ENCODE results near the gene TMEM101. TPM values are rescaled to one million over a fixed set of nuclear protein-coding genes. Genes with fewer than 3 reads are reported as not detected.

Gene TMEM101
- total and polyA plus RNA-seq, 2 of the 13 experiments (the other 11 are each of a cell fraction or from before 2014, with no cell fraction given) = 72.0 to 100 TPM

DNA sequence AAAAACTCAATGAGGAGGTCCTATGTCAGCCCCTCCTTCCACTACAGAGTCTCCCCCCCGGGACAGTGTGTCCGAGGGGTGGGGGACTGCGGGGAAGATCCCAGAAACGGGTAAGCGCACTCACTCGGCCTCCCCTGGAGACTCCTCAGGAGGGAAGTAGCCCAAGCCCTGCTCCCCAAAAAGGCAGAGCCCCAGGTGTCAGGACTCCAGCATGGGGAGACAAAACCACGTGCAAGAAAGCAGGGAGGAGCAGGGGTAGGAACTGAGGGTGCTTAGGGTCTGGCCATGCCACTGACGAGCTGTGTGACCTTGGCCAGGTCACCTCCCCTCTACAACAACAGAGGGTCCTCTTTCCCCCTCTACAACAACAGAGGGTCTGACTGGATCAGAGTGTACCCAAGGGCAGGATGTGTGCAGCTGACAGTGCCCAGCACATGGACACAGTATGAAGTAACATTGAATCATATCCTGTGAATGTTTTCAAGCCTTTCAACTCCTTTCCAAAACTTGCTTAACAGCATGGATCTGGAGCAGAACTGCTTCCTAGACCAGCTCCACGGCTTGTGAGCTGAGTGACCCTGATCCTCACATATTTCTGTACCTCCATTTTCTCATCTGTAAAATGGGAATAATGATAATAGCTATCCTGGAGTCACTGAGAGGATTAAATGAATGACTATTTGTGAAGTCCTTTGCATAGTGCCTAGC lies 12.5 kb downstream of the TMEM101 start (continued):
- TF ChIP-seq, protein P1, sequence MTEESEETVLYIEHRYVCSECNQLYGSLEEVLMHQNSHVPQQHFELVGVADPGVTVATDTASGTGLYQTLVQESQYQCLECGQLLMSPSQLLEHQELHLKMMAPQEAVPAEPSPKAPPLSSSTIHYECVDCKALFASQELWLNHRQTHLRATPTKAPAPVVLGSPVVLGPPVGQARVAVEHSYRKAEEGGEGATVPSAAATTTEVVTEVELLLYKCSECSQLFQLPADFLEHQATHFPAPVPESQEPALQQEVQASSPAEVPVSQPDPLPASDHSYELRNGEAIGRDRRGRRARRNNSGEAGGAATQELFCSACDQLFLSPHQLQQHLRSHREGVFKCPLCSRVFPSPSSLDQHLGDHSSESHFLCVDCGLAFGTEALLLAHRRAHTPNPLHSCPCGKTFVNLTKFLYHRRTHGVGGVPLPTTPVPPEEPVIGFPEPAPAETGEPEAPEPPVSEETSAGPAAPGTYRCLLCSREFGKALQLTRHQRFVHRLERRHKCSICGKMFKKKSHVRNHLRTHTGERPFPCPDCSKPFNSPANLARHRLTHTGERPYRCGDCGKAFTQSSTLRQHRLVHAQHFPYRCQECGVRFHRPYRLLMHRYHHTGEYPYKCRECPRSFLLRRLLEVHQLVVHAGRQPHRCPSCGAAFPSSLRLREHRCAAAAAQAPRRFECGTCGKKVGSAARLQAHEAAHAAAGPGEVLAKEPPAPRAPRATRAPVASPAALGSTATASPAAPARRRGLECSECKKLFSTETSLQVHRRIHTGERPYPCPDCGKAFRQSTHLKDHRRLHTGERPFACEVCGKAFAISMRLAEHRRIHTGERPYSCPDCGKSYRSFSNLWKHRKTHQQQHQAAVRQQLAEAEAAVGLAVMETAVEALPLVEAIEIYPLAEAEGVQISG (CRISPR knock-in tag; IDR thresholded peaks at IDR 0.05) = peak; percentile 12; the same call in 1 of the 2 replicates
- 0 out of 2 replicates have a peak, but pooled peaks have one; percentile 22 for TF ChIP-seq TSC22D2 (CRISPR knock-in tag; IDR thresholded peaks at IDR 0.05; ENCODE audit: borderline replicate concordance)
- TF ChIP-seq MEF2D (CRISPR knock-in tag; IDR thresholded peaks at IDR 0.05) = peak; percentile 73
- TF ChIP-seq ZNF558 (CRISPR knock-in tag; IDR thresholded peaks at IDR 0.05; ENCODE audit: borderline replicate concordance) = 0 out of 2 replicates have a peak, but pooled peaks have one; percentile 34
- no peak for TF ChIP-seq NONO (IDR thresholded peaks at IDR 0.05)
- 0 out of 2 replicates have a peak, but pooled peaks have one; percentile 46 for TF ChIP-seq NONO (CRISPR knock-in tag; conservative IDR thresholded peaks at IDR 0.05)
- TF ChIP-seq MAZ (IDR thresholded peaks at IDR 0.05; ENCODE audit: borderline replicate concordance, low read depth, low read length) = 0 out of 2 replicates have a peak, but pooled peaks have one; percentile 41
- TF ChIP-seq MAZ (CRISPR knock-in tag; IDR thresholded peaks at IDR 0.05; ENCODE audit: low read depth) = peak; percentile 50; the same call in 1 of the 2 replicates
- TF ChIP-seq PHF8 (CRISPR knock-in tag; IDR thresholded peaks at IDR 0.05) = peak; percentile 19; the same call in 1 of the 2 replicates
- no peak for TF ChIP-seq CCAR2 (optimal IDR thresholded peaks at IDR 0.05; ENCODE audit: low read depth, low read length)
- peak; percentile 76; the same call in 1 of the 2 replicates for TF ChIP-seq ESRRA (CRISPR knock-in tag; IDR thresholded peaks at IDR 0.05; ENCODE audit: low read depth)
- TF ChIP-seq, protein P2, sequence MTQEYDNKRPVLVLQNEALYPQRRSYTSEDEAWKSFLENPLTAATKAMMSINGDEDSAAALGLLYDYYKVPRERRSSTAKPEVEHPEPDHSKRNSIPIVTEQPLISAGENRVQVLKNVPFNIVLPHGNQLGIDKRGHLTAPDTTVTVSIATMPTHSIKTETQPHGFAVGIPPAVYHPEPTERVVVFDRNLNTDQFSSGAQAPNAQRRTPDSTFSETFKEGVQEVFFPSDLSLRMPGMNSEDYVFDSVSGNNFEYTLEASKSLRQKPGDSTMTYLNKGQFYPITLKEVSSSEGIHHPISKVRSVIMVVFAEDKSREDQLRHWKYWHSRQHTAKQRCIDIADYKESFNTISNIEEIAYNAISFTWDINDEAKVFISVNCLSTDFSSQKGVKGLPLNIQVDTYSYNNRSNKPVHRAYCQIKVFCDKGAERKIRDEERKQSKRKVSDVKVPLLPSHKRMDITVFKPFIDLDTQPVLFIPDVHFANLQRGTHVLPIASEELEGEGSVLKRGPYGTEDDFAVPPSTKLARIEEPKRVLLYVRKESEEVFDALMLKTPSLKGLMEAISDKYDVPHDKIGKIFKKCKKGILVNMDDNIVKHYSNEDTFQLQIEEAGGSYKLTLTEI (CRISPR knock-in tag; conservative IDR thresholded peaks at IDR 0.05) = no peak
- peak; percentile 69; the same call in 1 of the 2 replicates for TF ChIP-seq MIER3 (CRISPR knock-in tag; IDR thresholded peaks at IDR 0.05; ENCODE audit: borderline replicate concordance)
- no peak; the same call in 1 of the 2 replicates for TF ChIP-seq ZNF329 (CRISPR knock-in tag; IDR thresholded peaks at IDR 0.05; ENCODE audit: low read depth)
- TF ChIP-seq, protein P3, sequence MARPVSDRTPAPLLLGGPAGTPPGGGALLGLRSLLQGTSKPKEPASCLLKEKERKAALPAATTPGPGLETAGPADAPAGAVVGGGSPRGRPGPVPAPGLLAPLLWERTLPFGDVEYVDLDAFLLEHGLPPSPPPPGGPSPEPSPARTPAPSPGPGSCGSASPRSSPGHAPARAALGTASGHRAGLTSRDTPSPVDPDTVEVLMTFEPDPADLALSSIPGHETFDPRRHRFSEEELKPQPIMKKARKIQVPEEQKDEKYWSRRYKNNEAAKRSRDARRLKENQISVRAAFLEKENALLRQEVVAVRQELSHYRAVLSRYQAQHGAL (CRISPR knock-in tag; IDR thresholded peaks at IDR 0.05; ENCODE audit: not compliant biosample characterization) = no peak
- TF ChIP-seq, protein P4, sequence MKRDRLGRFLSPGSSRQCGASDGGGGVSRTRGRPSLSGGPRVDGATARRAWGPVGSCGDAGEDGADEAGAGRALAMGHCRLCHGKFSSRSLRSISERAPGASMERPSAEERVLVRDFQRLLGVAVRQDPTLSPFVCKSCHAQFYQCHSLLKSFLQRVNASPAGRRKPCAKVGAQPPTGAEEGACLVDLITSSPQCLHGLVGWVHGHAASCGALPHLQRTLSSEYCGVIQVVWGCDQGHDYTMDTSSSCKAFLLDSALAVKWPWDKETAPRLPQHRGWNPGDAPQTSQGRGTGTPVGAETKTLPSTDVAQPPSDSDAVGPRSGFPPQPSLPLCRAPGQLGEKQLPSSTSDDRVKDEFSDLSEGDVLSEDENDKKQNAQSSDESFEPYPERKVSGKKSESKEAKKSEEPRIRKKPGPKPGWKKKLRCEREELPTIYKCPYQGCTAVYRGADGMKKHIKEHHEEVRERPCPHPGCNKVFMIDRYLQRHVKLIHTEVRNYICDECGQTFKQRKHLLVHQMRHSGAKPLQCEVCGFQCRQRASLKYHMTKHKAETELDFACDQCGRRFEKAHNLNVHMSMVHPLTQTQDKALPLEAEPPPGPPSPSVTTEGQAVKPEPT (CRISPR knock-in tag; IDR thresholded peaks at IDR 0.05; ENCODE audit: low read depth) = no peak
- TF ChIP-seq MIER2 (CRISPR knock-in tag; IDR thresholded peaks at IDR 0.05) = 0 out of 2 replicates have a peak, but pooled peaks have one; percentile 39
- no peak; the same call in 1 of the 2 replicates for TF ChIP-seq PPARG (CRISPR knock-in tag; conservative IDR thresholded peaks at IDR 0.05)
- no peak for TF ChIP-seq ZNF75D (CRISPR knock-in tag; IDR thresholded peaks at IDR 0.05; ENCODE audit: borderline replicate concordance)
- 0 out of 2 replicates have a peak, but pooled peaks have one; percentile 46 for TF ChIP-seq KDM3A (CRISPR knock-in tag; IDR thresholded peaks at IDR 0.05; ENCODE audit: low read depth)

Measured in HepG2 (cell line).